ENCODE results near the gene RBFOX1.

DNA sequence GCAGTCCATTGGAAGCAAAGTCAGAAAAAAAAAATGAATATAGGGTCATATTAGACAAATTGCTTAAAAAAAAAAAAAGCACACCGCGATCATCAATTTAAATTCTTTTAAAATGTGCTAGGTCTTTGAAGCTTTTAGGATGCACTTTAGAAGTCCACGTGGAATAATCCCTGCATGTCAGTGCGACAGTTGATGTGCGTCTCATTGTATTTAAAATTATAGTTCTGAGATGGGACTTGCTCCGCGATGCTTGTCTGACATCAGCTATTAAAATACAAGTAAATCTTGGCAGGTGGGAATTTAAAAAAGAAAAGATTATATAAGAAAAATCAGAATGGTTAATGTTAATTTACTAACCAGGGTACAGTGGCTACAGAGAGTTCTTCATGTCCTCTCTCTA, 105.2 kb downstream of the RBFOX1 start:
- TF ChIP-seq, protein P1, sequence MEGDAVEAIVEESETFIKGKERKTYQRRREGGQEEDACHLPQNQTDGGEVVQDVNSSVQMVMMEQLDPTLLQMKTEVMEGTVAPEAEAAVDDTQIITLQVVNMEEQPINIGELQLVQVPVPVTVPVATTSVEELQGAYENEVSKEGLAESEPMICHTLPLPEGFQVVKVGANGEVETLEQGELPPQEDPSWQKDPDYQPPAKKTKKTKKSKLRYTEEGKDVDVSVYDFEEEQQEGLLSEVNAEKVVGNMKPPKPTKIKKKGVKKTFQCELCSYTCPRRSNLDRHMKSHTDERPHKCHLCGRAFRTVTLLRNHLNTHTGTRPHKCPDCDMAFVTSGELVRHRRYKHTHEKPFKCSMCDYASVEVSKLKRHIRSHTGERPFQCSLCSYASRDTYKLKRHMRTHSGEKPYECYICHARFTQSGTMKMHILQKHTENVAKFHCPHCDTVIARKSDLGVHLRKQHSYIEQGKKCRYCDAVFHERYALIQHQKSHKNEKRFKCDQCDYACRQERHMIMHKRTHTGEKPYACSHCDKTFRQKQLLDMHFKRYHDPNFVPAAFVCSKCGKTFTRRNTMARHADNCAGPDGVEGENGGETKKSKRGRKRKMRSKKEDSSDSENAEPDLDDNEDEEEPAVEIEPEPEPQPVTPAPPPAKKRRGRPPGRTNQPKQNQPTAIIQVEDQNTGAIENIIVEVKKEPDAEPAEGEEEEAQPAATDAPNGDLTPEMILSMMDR (IDR thresholded peaks at IDR 0.05) = no peak
- TF ChIP-seq POLR2A (IDR thresholded peaks at IDR 0.05) = no peak

Measured in Peyer's patch (tissue), 4 donors.